H1 (cell line): ENCODE measurements around the gene CIC.

Experiments used
- CTCF ChIP-seq, 3 experiments: IDR thresholded peaks; 1 replicate in 2 of 3; 2 replicates in 1 of 3; pipeline versions ENCODE4 v1.5.1 to v1.6.1; 2011; ENCODE audit warnings: low read length in 3 of 3, mild to moderate bottlenecking in 3 of 3, inconsistent platforms in 2 of 3, low read depth in 1 of 3, moderate library complexity in 1 of 3; ENCODE audit not compliant: insufficient read depth in 1 of 3; ENCODE audit errors: control extremely low read depth in 1 of 3
- EZH2 ChIP-seq: fragments of 200-600 bp; sonication (generic); IDR thresholded peaks from 2 replicates; pipeline ENCODE4 v1.7.1; 2012; ENCODE audit warnings: low read depth, mild to moderate bottlenecking, moderate library complexity, low read length, inconsistent platforms; ENCODE audit not compliant: severe bottlenecking
- GABPA ChIP-seq: IDR thresholded peaks from 2 replicates; pipeline ENCODE4 v1.6.1; 2011; ENCODE audit warnings: mild to moderate bottlenecking, low read length, moderate library complexity, borderline replicate concordance; ENCODE audit not compliant: insufficient read depth
- GTF2F1 ChIP-seq: IDR thresholded peaks from 2 replicates; pipeline ENCODE4 v1.6.1; 2012; ENCODE audit warnings: low read depth, low read length, improper control_type of control experiment, borderline replicate concordance
- HDAC6 ChIP-seq: IDR thresholded peaks from one replicate; pipeline ENCODE4 v1.7.1; 2012; ENCODE audit warnings: low read depth, mild to moderate bottlenecking, inconsistent platforms, low read length, moderate library complexity
- POLR2AphosphoS5 ChIP-seq: IDR thresholded peaks from 2 replicates; pipeline ENCODE4 v1.6.1; 2011; ENCODE audit warnings: low read depth, low read length
- RNF2 ChIP-seq: fragments of 200-900, 300-1000 bp; sonication (generic); IDR thresholded peaks from 2 replicates; pipeline ENCODE4 v1.7.1; 2016; ENCODE audit warnings: borderline replicate concordance, low read depth, mild to moderate bottlenecking, antibody characterized with exemption, low read length; ENCODE audit not compliant: poor library complexity, severe bottlenecking; ENCODE audit errors: missing control alignments
- TCF12 ChIP-seq: IDR thresholded peaks from 2 replicates; pipeline ENCODE4 v1.6.1; 2011; ENCODE audit warnings: low read depth, mild to moderate bottlenecking, low read length
- TF ChIP-seq, protein P1 (sequence below): IDR thresholded peaks from 2 replicates; pipeline ENCODE4 v1.6.1; 2011; ENCODE audit warnings: low read length, improper control_type of control experiment
- TF ChIP-seq, protein P2 (sequence below): IDR thresholded peaks from 2 replicates; pipeline ENCODE4 v1.6.1; 2011; ENCODE audit warnings: low read depth, mild to moderate bottlenecking, low read length; ENCODE audit not compliant: insufficient read depth

DNA sequence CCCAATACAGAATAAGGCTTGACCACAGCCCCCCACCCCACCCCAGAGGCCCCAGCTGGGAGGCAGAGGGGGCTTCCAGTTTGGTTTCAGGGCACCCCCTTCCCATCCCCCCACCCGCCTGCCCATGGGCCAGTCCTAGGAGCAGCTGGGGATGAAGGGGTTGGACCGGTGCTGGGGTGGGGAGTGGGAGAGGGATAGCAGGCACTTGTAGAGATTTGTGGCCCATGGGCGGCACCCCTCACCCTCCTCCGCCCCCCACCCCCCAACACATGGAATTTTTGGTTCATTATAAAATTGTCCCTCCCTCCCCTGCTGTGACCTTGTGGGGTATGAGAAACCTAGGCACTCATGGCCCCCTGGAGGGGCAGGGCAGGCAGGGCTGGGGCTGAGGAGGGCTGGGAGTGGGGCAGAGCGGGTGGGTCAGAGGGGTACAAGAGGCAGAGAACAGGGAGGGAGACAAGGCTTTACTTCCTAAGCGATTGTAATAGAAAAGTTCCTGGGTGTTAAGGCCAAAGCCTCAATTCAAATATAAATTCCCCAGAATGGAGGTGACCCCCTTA is 21.3 kb upstream of the CIC start:
- no peak for TF ChIP-seq CTCF (IDR thresholded peaks at IDR 0.05; ENCODE audit: control extremely low read depth in 1 of 3, insufficient read depth in 1 of 3, low read depth in 1 of 3, low read length in 3 of 3)
- TF ChIP-seq GTF2F1: no peak
- TF ChIP-seq GABPA: no peak
- TF ChIP-seq POLR2AphosphoS5: no peak
- TF ChIP-seq RNF2: no peak
- TF ChIP-seq TCF12: no peak
- no peak for TF ChIP-seq HDAC6
- TF ChIP-seq, protein P1, sequence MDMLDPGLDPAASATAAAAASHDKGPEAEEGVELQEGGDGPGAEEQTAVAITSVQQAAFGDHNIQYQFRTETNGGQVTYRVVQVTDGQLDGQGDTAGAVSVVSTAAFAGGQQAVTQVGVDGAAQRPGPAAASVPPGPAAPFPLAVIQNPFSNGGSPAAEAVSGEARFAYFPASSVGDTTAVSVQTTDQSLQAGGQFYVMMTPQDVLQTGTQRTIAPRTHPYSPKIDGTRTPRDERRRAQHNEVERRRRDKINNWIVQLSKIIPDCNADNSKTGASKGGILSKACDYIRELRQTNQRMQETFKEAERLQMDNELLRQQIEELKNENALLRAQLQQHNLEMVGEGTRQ: no peak
- no peak for TF ChIP-seq EZH2
- TF ChIP-seq, protein P2, sequence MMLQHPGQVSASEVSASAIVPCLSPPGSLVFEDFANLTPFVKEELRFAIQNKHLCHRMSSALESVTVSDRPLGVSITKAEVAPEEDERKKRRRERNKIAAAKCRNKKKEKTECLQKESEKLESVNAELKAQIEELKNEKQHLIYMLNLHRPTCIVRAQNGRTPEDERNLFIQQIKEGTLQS: no peak
